DND-41 (cell line): ENCODE results near the gene ARMH3.
"Not testable (repeated sequence)": the region's sequence is repeated elsewhere in the genome, so short reads cannot be mapped to it uniquely, and the experiment has no call there.

Experiments
- ATAC-seq: fragments of 200-7000 bp; cut with Tn5 transposase; 3 replicates; pipeline ENCODE4 v1.9.1; 2021; ENCODE audit warnings: low read depth; ENCODE audit not compliant: insufficient read depth
- DNase-seq: peaks from one replicate; pipeline ENCODE4 v3.0.0-alpha.2; 2020
- H2AFZ ChIP-seq: 2 replicates; pipeline ENCODE4 v1.6.0; 2012; ENCODE audit warnings: low read depth, low read length
- H3K27ac ChIP-seq: 2 replicates; pipeline ENCODE4 v1.5.1; 2012; ENCODE audit warnings: low read length, inconsistent platforms
- H3K27me3 ChIP-seq: fragments of 200-600 bp; sonication (generic); 2 replicates; pipeline ENCODE4 v1.6.0; 2012; ENCODE audit warnings: low read length, mild to moderate bottlenecking, inconsistent platforms; ENCODE audit not compliant: insufficient read depth, poor library complexity
- H3K36me3 ChIP-seq: 2 replicates; pipeline ENCODE4 v1.5.1; 2012; ENCODE audit warnings: low read length, inconsistent platforms; ENCODE audit not compliant: insufficient read depth
- H3K4me1 ChIP-seq: 2 replicates; pipeline ENCODE4 v1.5.1; 2012; ENCODE audit warnings: mild to moderate bottlenecking, low read length; ENCODE audit not compliant: insufficient read depth
- H3K4me2 ChIP-seq: 2 replicates; pipeline ENCODE4 v1.6.0; 2012; ENCODE audit warnings: mild to moderate bottlenecking, moderate library complexity, low read length, inconsistent platforms; ENCODE audit not compliant: insufficient read depth
- H3K4me3 ChIP-seq, 2 experiments: fragments of 200-600 bp in 1 of 2; shearing (Covaris generic) in 1 of 2; 2 replicates each; pipeline ENCODE4 v1.5.1; 2012 to 2016; ENCODE audit warnings: inconsistent platforms in 2 of 2, low read length in 2 of 2, mild to moderate bottlenecking in 2 of 2, low read depth in 1 of 2, moderate library complexity in 1 of 2
- H3K79me2 ChIP-seq: 2 replicates; pipeline ENCODE4 v1.6.0; 2012; ENCODE audit warnings: low read length, inconsistent platforms; ENCODE audit not compliant: insufficient read depth
- H3K9ac ChIP-seq: 2 replicates; pipeline ENCODE4 v1.6.0; 2012; ENCODE audit warnings: low read depth, mild to moderate bottlenecking, inconsistent platforms, low read length, moderate library complexity
- H3K9me3 ChIP-seq: 2 replicates; pipeline ENCODE4 v1.5.1; 2012; ENCODE audit warnings: low read length, moderate library complexity, mild to moderate bottlenecking, inconsistent platforms; ENCODE audit not compliant: insufficient read depth, severe bottlenecking
- H4K20me1 ChIP-seq: 2 replicates; pipeline ENCODE4 v1.6.0; 2012; ENCODE audit warnings: low read length; ENCODE audit not compliant: insufficient read depth
- CTCF ChIP-seq: IDR thresholded peaks from 2 replicates; pipeline ENCODE4 v1.5.1; 2012; ENCODE audit warnings: borderline replicate concordance, low read length, moderate library complexity, mild to moderate bottlenecking; ENCODE audit not compliant: poor library complexity, severe bottlenecking; ENCODE audit errors: extremely low read depth
- EZH2 ChIP-seq: IDR thresholded peaks from 3 replicates; pipeline ENCODE4 v1.6.1; 2012; ENCODE audit warnings: borderline replicate concordance, low read depth, mild to moderate bottlenecking, moderate library complexity, low read length, inconsistent platforms; ENCODE audit not compliant: severe bottlenecking

The ARMH3 gene

GRCh38 chr10:102059987-102060386 is 4.0 kb upstream of the ARMH3 start:
- Histone ChIP-seq H3K27ac (no peak overlapping the region), H3K9ac (no peak overlapping the region), H2AFZ (no peak overlapping the region), H3K4me3 (no peak overlapping the region), H3K27me3 (no peaks in the 10 kb centered on the region), H4K20me1 (peaks cover 4% of the 10 kb centered on the region; the same call in 1 of the 2 replicates), H3K79me2 (peaks cover 10% of the 10 kb centered on the region), H3K36me3 (no peaks in the 10 kb centered on the region; the same call in 1 of the 2 replicates), H3K9me3 (no peaks in the 10 kb centered on the region), H3K4me2 (no peak overlapping the region), H3K4me1 (peaks cover 22% of the 10 kb centered on the region)
- ATAC-seq: no peak
- TF ChIP-seq CTCF: no peak
- DNase-seq: no peak

- Histone ChIP-seq H3K27ac (peak overlapping the region; percentile 91), H3K4me3 (peak overlapping the region; percentile 63 to 68), H3K79me2 (peaks cover 58% of the 10 kb centered on the region), H3K4me2 (peak overlapping the region; percentile 92), H3K4me1 (peaks cover 39% of the 10 kb centered on the region), H2AFZ (peak overlapping the region; percentile 84), H3K9ac (peak overlapping the region; percentile 76), H4K20me1 (peaks cover 11% of the 10 kb centered on the region; the same call in 1 of the 2 replicates)
- not testable (repeated sequence) for H3K9me3 ChIP-seq, H3K36me3 ChIP-seq, ATAC-seq, DNase-seq, H3K27me3 ChIP-seq
These were observed 909 bp downstream of the ARMH3 start for GRCh38 chr10:102054881-102055646.

- no peak for TF ChIP-seq EZH2
- no peak for TF ChIP-seq CTCF
- ATAC-seq (no peak), DNase-seq (no peak)
- no peaks in the 10 kb centered on the region for H3K27me3 ChIP-seq
- no peaks in the 10 kb centered on the region for H3K36me3 ChIP-seq
- H3K9me3 ChIP-seq: no peaks in the 10 kb centered on the region
- no peak overlapping the region for H3K4me3 ChIP-seq
- no peak overlapping the region for H3K27ac ChIP-seq
- H3K4me2 ChIP-seq: no peak overlapping the region
- peaks cover 19% of the 10 kb centered on the region; the same call in 1 of the 2 replicates for H4K20me1 ChIP-seq
- H2AFZ ChIP-seq: no peak overlapping the region
- H3K79me2 ChIP-seq: peaks cover 93% of the 10 kb centered on the region
- no peaks in the 10 kb centered on the region for H3K4me1 ChIP-seq
- no peak overlapping the region for H3K9ac ChIP-seq
These were observed 9.9 kb downstream of the ARMH3 start for GRCh38 chr10:102046095-102046494.

GRCh38 chr10:102045292-102045691 is 10.7 kb downstream of the ARMH3 start:
- Histone ChIP-seq H3K36me3 (no peaks in the 10 kb centered on the region), H3K27ac (no peak overlapping the region), H3K9me3 (no peaks in the 10 kb centered on the region), H3K79me2 (peaks cover 91% of the 10 kb centered on the region), H3K9ac (no peak overlapping the region), H2AFZ (no peak overlapping the region), H3K4me2 (no peak overlapping the region), H3K27me3 (no peaks in the 10 kb centered on the region), H3K4me1 (no peaks in the 10 kb centered on the region), H4K20me1 (peaks cover 24% of the 10 kb centered on the region; the same call in 1 of the 2 replicates), H3K4me3 (no peak overlapping the region)
- DNase-seq (no peak), ATAC-seq (no peak)
- TF ChIP-seq CTCF: no peak
- TF ChIP-seq EZH2: no peak
